OCI-LY1 (cell line): ENCODE results near the gene TAMALIN.

Source experiments
- H2AFZ ChIP-seq: fragments of 200-600 bp; sonication (generic), shearing (Covaris generic); 2 replicates; pipeline ENCODE4 v1.6.0; 2014; ENCODE audit warnings: antibody characterized with exemption, mild to moderate bottlenecking, low read length
- H3F3A ChIP-seq: fragments of 200-600 bp; sonication (generic), shearing (Covaris generic); 2 replicates; pipeline ENCODE4 v1.6.0; 2014; ENCODE audit warnings: mild to moderate bottlenecking, antibody characterized with exemption, low read length, moderate library complexity; ENCODE audit not compliant: insufficient read depth
- H3K27ac ChIP-seq: fragments of 200-600 bp; sonication (generic); 2 replicates; pipeline ENCODE4 v1.5.1; 2014; ENCODE audit warnings: low read length, mixed run types, mild to moderate bottlenecking, low read depth; ENCODE audit not compliant: poor library complexity, severe bottlenecking
- H3K27me3 ChIP-seq: fragments of 200-600 bp; sonication (generic); 2 replicates; pipeline ENCODE4 v1.6.0; 2014; ENCODE audit warnings: antibody characterized with exemption, mild to moderate bottlenecking, low read length, moderate library complexity; ENCODE audit not compliant: insufficient read depth
- H3K36me3 ChIP-seq: fragments of 200-600 bp; sonication (generic); 2 replicates; pipeline ENCODE4 v1.6.1; 2014; ENCODE audit warnings: mild to moderate bottlenecking, antibody characterized with exemption, low read length, moderate library complexity, mixed read lengths; ENCODE audit not compliant: insufficient read depth
- H3K4me1 ChIP-seq: fragments of 200-600 bp; sonication (generic); 2 replicates; pipeline ENCODE4 v1.5.1; 2014; ENCODE audit warnings: mild to moderate bottlenecking, low read length, moderate library complexity; ENCODE audit not compliant: insufficient read depth, severe bottlenecking
- H3K4me2 ChIP-seq: fragments of 200-600 bp; sonication (generic), shearing (Covaris generic); 2 replicates; pipeline ENCODE4 v1.6.1; 2014; ENCODE audit warnings: low read length
- H3K4me3 ChIP-seq: fragments of 200-600 bp; sonication (generic); 2 replicates; pipeline ENCODE4 v1.5.1; 2014; ENCODE audit warnings: low read length, low read depth, mild to moderate bottlenecking, mixed read lengths; ENCODE audit not compliant: poor library complexity, severe bottlenecking
- H3K79me2 ChIP-seq: fragments of 200-600 bp; shearing (Covaris generic); 2 replicates; pipeline ENCODE4 v1.6.1; 2016; ENCODE audit warnings: mixed run types, low read length, mixed read lengths; ENCODE audit not compliant: insufficient read depth
- H3K9ac ChIP-seq: fragments of 200-600 bp; sonication (generic), shearing (Covaris generic); 2 replicates; pipeline ENCODE4 v1.6.1; 2014; ENCODE audit warnings: mild to moderate bottlenecking, low read length, mixed read lengths
- H3K9me2 ChIP-seq: fragments of 200-600 bp; sonication (generic), shearing (Covaris generic); 2 replicates; pipeline ENCODE4 v1.6.1; 2014; ENCODE audit warnings: low read depth, mild to moderate bottlenecking, low read length, mixed read lengths
- H3K9me3 ChIP-seq: fragments of 200-600 bp; shearing (Covaris generic); 2 replicates; pipeline ENCODE4 v1.6.1; 2014; ENCODE audit warnings: low read length, mixed read lengths
- H4K20me1 ChIP-seq: fragments of 200-600 bp; sonication (generic), shearing (Covaris generic); 2 replicates; pipeline ENCODE4 v1.6.0; 2016; ENCODE audit warnings: mild to moderate bottlenecking, low read length; ENCODE audit not compliant: insufficient read depth
- EZH2 ChIP-seq: fragments of 200-600 bp; sonication (generic), shearing (Covaris generic); IDR thresholded peaks from 2 replicates; pipeline ENCODE4 v1.8.0; 2017; ENCODE audit warnings: borderline replicate concordance, mixed run types, mild to moderate bottlenecking, antibody characterized with exemption, low read length, moderate library complexity, mixed read lengths
- TF ChIP-seq, protein P1 (sequence below): fragments of 200-600 bp; sonication (generic), shearing (Covaris generic); IDR thresholded peaks from 2 replicates; pipeline ENCODE4 v1.5.1; 2017; ENCODE audit warnings: mild to moderate bottlenecking, antibody characterized with exemption, low read length, moderate library complexity, mixed read lengths

TAMALIN gene

DNA sequence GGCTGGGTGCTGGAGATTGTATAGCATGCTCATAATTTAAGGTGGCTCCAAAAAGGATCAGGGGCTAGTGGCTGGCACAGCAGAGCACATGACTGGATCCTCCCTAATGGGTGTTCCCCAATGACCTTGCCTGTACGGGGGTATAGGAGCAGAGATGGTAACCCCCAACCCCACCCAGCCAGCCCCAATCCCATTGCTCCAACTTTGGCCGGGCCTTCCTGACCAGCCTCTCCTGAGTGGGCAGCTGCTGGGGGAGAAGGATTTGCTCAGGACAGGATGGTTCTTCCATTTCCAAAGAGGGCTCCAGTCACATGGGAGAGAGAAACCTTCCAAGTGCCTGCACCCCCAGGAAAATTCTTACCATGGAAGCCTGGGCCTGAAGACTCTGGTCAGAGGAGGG lies 29.2 kb downstream of the TAMALIN start:
- TF ChIP-seq EZH2: no peak
- TF ChIP-seq, protein P1, sequence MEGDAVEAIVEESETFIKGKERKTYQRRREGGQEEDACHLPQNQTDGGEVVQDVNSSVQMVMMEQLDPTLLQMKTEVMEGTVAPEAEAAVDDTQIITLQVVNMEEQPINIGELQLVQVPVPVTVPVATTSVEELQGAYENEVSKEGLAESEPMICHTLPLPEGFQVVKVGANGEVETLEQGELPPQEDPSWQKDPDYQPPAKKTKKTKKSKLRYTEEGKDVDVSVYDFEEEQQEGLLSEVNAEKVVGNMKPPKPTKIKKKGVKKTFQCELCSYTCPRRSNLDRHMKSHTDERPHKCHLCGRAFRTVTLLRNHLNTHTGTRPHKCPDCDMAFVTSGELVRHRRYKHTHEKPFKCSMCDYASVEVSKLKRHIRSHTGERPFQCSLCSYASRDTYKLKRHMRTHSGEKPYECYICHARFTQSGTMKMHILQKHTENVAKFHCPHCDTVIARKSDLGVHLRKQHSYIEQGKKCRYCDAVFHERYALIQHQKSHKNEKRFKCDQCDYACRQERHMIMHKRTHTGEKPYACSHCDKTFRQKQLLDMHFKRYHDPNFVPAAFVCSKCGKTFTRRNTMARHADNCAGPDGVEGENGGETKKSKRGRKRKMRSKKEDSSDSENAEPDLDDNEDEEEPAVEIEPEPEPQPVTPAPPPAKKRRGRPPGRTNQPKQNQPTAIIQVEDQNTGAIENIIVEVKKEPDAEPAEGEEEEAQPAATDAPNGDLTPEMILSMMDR: no peak
- Histone ChIP-seq H3K36me3 (no peaks in the 10 kb centered on the region), H3K79me2 (no peaks in the 10 kb centered on the region), H3K9ac (no peak overlapping the region), H3K4me1 (peaks cover 21% of the 10 kb centered on the region), H3K27me3 (peaks cover 6% of the 10 kb centered on the region; the same call in 1 of the 2 replicates), H3K9me2 (no peaks in the 10 kb centered on the region), H3K4me2 (no peak overlapping the region), H2AFZ (no peak overlapping the region), H4K20me1 (no peaks in the 10 kb centered on the region), H3F3A (peaks cover 4% of the 10 kb centered on the region; the same call in 1 of the 2 replicates), H3K4me3 (no peak overlapping the region), H3K9me3 (no peaks in the 10 kb centered on the region), H3K27ac (no peak overlapping the region)

DNA sequence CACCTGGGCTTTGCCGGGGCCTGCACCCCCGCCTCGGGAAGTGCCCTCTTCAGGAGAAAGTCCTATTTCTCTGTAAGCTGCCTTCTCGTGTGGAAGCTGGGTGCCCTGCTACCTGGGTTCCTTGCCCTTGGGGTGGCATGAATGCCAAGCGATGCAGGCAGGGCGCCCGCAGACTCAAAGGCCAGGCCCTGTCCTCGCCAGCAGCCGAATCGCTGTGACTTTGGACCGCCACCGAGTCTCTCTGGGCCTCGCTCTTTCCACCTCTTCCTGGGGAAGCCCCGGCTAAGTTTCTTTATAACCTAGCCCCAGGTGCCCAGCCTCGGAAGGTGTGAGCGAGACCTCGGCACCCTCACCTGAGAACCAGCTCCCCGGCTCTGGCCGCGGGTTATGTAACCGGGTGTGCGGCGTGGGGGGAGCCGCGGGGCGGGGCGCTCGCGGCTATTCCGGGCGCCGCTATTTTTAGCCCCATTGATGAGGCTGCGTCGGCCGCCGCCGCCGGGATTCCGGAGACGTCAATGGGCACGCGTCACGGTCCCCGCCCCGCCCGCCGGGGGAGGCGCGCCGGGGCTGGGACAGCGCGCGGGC lies 29.9 kb downstream of the TAMALIN start:
- no peaks in the 10 kb centered on the region for H4K20me1 ChIP-seq
- H3K9me2 ChIP-seq: no peaks in the 10 kb centered on the region
- H3K4me1 ChIP-seq: peaks cover 21% of the 10 kb centered on the region
- H3K4me2 ChIP-seq: peak overlapping the region; percentile 68
- no peaks in the 10 kb centered on the region for H3K79me2 ChIP-seq
- H3K36me3 ChIP-seq: no peaks in the 10 kb centered on the region
- peak overlapping the region; percentile 8; the same call in 1 of the 2 replicates for H3K9ac ChIP-seq
- H3F3A ChIP-seq: peaks cover 4% of the 10 kb centered on the region; the same call in 1 of the 2 replicates
- H3K4me3 ChIP-seq: peak overlapping the region; percentile 54
- no peaks in the 10 kb centered on the region for H3K9me3 ChIP-seq
- peaks cover 6% of the 10 kb centered on the region; the same call in 1 of the 2 replicates for H3K27me3 ChIP-seq
- no peak overlapping the region for H2AFZ ChIP-seq
- no peak for TF ChIP-seq EZH2
- TF ChIP-seq, protein P1: no peak
- no peak overlapping the region for H3K27ac ChIP-seq

- H3K9ac ChIP-seq: peak overlapping the region; percentile 46; the same call in 1 of the 2 replicates
- peak overlapping the region; percentile 77 for H3K4me2 ChIP-seq
- H2AFZ ChIP-seq: no peak overlapping the region
- peaks cover 26% of the 10 kb centered on the region for H3K4me1 ChIP-seq
- no peaks in the 10 kb centered on the region for H3K36me3 ChIP-seq
- no peak overlapping the region for H3K27ac ChIP-seq
- H3K9me2 ChIP-seq: no peaks in the 10 kb centered on the region
- TF ChIP-seq, protein P1: no peak
- TF ChIP-seq EZH2: no peak
- H4K20me1 ChIP-seq: no peaks in the 10 kb centered on the region
- no peaks in the 10 kb centered on the region for H3K79me2 ChIP-seq
- H3K9me3 ChIP-seq: no peaks in the 10 kb centered on the region
- peaks cover 6% of the 10 kb centered on the region; the same call in 1 of the 2 replicates for H3K27me3 ChIP-seq
- H3F3A ChIP-seq: 0 out of 2 replicates have a peak, but pooled peaks cover under 1% of the 10 kb centered on the region
- H3K4me3 ChIP-seq: peak overlapping the region; percentile 59
These were observed 30.6 kb downstream of the TAMALIN start for GRCh38 chr12:52037248-52037861.
